Erythroblast (primary cell): ENCODE measurements around the gene STRBP.

ENCODE experiments used
- GATA1 ChIP-seq: IDR thresholded peaks from 2 replicates; pipeline ENCODE4 v1.6.1; 2011; ENCODE audit warnings: low read depth, mild to moderate bottlenecking, control low read depth, low read length, moderate library complexity
- POLR2A ChIP-seq: IDR thresholded peaks from 2 replicates; pipeline ENCODE4 v1.6.1; 2011; ENCODE audit warnings: mild to moderate bottlenecking, low read length

GRCh38 chr9:123176949-123177348, 91.4 kb downstream of the STRBP start:
- TF ChIP-seq POLR2A (no peak), GATA1 (no peak)
